Measurements from ENCODE around the gene MYCBPAP.

Gene MYCBPAP

DNA sequence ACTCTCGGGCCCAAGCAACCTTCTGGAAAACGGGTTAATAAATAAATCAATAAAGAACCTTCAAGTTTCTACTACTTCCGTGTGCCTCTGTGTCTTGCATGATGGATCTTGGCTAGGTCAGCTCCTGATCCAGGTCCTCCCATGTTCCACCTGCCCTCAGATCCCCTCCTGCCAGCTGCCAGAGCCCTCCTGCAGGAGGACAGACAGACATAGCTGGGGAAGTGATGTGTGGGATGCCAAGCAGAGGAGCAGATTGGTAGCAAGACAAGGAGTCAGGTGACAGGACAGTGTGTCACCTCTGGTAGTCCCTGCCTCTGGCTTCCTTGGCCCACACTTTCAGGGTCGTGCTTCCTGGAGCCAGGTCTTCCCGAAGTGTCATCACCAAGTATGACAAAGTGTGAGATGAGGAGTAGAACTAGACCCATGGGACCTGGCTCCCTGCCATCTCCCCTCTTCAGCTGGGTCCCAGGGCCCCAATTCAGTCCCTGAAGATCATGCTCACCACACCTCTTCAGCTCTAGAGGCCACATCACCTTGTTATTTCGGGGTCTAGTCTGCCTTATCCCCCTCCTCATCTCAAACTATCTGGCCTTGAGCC is 23.3 kb downstream of the MYCBPAP start:
- Histone ChIP-seq H3K4me3 (ENCODE audit: low read depth, low read length) (no peak overlapping the region), H3K4me1 (peaks cover 21% of the 10 kb centered on the region), H3K27me3 (peaks cover 6% of the 10 kb centered on the region), H3K36me3 (no peaks in the 10 kb centered on the region), H3K9me3 (no peaks in the 10 kb centered on the region)
- DNase-seq = no peak
- no peak for TF ChIP-seq CTCF (IDR thresholded peaks at IDR 0.05; ENCODE audit: low read depth, low read length)

DNA sequence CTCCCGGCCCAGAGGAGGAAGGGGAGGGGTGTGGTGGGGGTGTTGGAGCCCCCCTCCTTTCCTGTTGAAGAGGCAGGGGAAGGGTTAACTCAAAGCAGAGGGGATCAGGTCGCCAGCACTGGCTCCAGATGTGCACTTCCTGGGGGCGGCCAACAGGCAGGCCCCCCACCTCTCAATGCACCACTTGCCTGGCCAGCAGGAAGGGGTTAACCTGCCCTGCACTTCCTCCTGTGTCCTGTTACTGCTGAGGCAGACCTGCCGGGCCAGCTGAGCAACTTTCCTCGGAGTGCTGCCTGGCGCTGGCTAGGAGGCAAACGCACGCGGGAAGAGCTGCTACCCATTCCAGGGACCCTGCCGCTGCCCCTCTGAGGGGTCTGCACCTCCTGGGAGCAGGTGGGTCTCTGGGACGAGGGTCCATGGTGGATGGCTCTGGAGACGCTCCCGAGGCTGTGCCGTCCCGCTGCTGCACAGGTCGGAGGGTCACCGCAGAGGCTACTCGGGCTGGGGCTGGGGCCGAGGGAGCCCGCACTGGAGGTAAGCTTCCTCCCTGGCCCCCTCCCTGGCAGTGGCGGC is 24.3 kb downstream of the MYCBPAP start, which contains the start of gene EPN3:
Gene EPN3, plus strand, starts transcription at position 284 of the 573 bp plus-strand sequence. CDS start 3,822 bp downstream, outside the sequence.
- peaks cover 6% of the 10 kb centered on the region for H3K27me3 ChIP-seq
- no peak for TF ChIP-seq CTCF (IDR thresholded peaks at IDR 0.05; ENCODE audit: low read depth, low read length)
- H3K36me3 ChIP-seq = no peaks in the 10 kb centered on the region
- DNase-seq = no peak
- peaks cover 21% of the 10 kb centered on the region for H3K4me1 ChIP-seq
- H3K4me3 ChIP-seq (ENCODE audit: low read depth, low read length) = peak within 1 kb of the TSS; percentile 28
- H3K9me3 ChIP-seq = no peaks in the 10 kb centered on the region

DNA sequence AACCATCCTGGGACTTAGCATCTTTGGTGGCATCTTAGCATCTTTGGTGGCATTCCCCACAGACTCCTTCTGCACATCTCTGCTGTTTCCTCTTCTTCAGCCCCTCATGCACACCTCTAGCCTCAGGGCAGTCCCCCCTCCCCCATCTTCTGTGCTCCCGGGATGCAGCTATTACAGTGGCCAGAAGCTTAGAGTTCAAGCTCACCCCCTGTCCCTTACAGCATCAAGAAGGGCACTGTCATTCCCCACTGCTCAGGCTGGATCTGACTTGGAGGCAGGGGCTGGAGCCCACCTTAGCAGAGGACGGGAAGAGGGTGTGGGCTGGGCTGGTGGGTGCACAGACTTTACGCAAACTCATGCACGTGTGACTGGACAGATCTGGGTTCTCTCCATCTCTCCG is 24.9 kb downstream of the MYCBPAP start:
- no peak for DNase-seq
- no peak for TF ChIP-seq CTCF (IDR thresholded peaks at IDR 0.05; ENCODE audit: low read depth, low read length)
- H3K36me3 ChIP-seq = no peaks in the 10 kb centered on the region
- no peaks in the 10 kb centered on the region for H3K9me3 ChIP-seq
- peaks cover 6% of the 10 kb centered on the region for H3K27me3 ChIP-seq
- H3K4me3 ChIP-seq (ENCODE audit: low read depth, low read length) = peak overlapping the region; percentile 28
- peaks cover 21% of the 10 kb centered on the region for H3K4me1 ChIP-seq

DNA sequence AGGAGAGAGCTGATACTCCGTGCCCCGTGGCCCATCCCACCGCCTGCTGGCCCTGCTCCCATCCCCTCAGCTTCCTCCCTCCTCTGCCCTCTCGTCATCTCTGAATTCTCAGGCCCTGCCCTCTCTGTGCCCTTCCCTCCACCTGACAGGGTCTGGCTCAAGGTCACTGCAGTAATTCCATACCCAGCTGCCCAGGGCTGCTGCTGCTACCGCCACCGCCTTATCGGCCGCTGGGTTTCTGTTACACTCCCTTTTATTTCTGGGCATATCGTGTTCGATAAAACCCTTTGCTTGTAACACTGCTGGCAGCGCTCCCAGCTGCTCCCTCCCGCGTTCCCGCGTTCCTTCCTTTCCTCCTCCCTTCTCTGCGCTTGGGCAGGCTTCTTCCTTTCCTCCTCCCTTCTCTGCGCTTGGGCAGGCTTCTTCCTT is 25.5 kb downstream of the MYCBPAP start:
- TF ChIP-seq CTCF (IDR thresholded peaks at IDR 0.05; ENCODE audit: low read depth, low read length) = no peak
- DNase-seq = peak; percentile 49
- peak overlapping the region; percentile 28 for H3K4me3 ChIP-seq (ENCODE audit: low read depth, low read length)
- no peaks in the 10 kb centered on the region for H3K9me3 ChIP-seq
- peaks cover 21% of the 10 kb centered on the region for H3K4me1 ChIP-seq
- no peaks in the 10 kb centered on the region for H3K36me3 ChIP-seq
- H3K27me3 ChIP-seq = peaks cover 6% of the 10 kb centered on the region

DNA sequence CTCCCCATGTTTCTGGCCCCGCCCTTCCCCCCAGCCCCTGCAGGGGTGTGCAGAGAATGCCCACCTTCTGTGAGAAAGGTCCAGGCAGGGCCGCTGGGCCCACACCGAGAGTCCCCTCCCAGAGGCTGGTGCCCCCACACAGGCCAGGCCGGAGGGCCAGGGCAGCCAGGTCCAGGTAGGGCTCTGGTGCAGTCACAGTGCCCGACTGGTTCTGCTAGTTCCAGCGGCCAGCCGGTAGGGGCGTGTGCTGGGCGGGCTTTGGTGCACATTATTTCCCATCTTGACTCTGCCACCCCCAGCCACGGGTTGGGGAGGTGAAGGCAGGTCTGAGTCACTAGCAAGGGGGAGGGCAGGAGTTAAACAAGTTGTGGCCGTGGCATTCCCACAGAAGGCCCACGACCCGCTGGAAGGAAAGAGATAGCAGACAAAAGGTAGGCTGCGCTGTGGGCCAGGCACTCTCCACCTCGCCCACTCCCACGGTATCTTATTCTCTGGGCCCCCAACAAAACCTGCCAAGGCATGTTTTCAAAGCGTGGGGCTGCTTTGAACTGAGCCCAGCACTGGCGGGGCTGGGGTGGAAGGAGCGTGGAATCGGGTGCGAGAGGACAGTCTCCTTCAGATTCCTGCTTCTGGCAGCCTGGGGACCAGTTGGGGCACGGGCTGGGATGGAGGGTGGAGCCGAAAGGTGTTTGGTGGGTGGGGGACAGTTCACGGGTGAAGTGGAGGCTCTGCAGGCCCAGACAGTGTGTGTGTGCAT is 26.2 kb downstream of the MYCBPAP start:
- Histone ChIP-seq H3K36me3 (no peaks in the 10 kb centered on the region), H3K4me1 (peaks cover 21% of the 10 kb centered on the region), H3K4me3 (ENCODE audit: low read depth, low read length) (no peak overlapping the region; the same call in 1 of the 2 replicates), H3K9me3 (no peaks in the 10 kb centered on the region), H3K27me3 (peaks cover 6% of the 10 kb centered on the region)
- DNase-seq = no peak
- TF ChIP-seq CTCF (IDR thresholded peaks at IDR 0.05; ENCODE audit: low read depth, low read length) = no peak

- H3K4me3 ChIP-seq (ENCODE audit: low read depth, low read length) = no peak overlapping the region
- peaks cover 21% of the 10 kb centered on the region for H3K4me1 ChIP-seq
- H3K27me3 ChIP-seq = peaks cover 6% of the 10 kb centered on the region
- H3K9me3 ChIP-seq = no peaks in the 10 kb centered on the region
- no peak for TF ChIP-seq CTCF (IDR thresholded peaks at IDR 0.05; ENCODE audit: low read depth, low read length)
- no peaks in the 10 kb centered on the region for H3K36me3 ChIP-seq
- DNase-seq = no peak
These were observed 26.7 kb downstream of the MYCBPAP start for GRCh38 chr17:50534979-50535326.
